HG02885 (cell line): ENCODE data around the gene MAPK10.
"Not testable (repeated sequence)": the region's sequence is repeated elsewhere in the genome, so short reads cannot be mapped to it uniquely, and the experiment has no call there.

Experiments
- ATAC-seq: cut with Tn5 transposase; IDR thresholded peaks from one replicate; pipeline ENCODE4 v1.9.1; 2021; ENCODE audit warnings: mild to moderate bottlenecking; ENCODE audit not compliant: unreplicated experiment, poor library complexity

Gene MAPK10

DNA sequence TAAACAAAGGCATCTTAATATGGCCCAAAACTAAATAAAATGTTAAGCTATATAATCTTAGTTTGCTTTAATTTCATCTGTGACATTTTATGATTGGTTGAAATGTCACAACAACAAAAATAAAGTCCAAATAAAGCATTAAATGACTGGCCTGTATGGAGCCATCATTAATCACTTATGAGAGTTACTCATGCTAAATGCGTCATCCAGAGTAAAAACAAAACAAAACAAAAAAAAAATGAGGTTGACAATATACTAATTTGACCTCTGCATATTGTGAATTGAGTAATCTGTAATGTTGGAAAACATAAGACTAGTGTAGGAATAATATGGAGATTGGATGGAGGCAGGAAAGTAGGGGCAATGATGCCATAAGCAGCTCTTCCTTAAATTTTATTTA, 139.7 kb downstream of the MAPK10 start:
- no peak for ATAC-seq

DNA sequence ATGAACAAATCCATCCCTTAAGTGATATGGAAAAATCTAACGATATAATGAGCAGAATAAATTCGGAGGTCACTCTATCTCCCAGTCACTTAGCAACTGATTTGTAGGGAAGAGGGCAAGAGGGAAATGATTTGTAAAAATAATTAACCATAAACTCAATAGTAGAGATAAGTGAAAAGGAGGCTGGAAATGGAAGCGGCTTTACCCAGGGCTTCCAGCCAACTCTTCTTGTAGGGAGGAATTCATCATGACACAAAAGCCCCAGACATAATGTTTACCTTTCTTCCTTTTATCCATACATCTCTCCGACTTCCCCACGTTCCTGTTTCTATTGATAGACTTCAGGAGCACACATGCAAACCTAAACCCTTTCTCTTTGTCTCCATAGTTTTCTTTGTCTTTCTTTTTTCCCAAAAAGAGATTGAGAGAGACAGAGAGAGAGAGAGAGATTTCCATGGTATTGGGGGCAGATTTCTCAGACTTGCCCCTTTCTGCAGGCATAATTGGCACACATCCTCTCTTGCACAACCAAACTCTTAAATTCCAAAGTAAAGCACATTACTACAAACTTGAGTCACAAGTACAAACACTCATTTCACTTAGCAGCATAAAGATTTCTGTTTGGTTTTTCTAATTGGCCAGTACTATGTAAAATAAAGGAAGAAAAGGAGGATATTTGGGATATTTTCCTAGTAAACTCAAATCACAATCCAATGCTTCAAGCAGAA, 140.9 kb downstream of the MAPK10 start:
- ATAC-seq: no peak

DNA sequence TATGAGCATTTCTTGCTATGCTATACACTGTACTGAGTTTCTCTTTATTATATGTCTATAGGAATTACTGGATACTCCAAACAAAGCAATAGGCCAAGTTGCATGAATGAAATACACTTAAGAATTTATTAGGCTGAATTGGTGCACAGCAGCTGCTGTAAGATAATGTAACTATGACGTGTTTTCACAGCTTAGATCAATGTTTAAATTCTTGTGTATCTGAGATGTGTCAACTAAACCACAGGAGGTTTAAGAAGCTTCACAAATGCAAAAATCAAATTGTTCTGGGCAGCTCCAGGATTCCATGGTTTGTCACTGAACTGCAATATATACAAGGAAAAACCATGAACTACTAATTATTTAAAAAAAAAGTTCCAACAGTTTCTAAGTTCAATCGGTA, 156.7 kb downstream of the MAPK10 start:
- no peak for ATAC-seq

DNA sequence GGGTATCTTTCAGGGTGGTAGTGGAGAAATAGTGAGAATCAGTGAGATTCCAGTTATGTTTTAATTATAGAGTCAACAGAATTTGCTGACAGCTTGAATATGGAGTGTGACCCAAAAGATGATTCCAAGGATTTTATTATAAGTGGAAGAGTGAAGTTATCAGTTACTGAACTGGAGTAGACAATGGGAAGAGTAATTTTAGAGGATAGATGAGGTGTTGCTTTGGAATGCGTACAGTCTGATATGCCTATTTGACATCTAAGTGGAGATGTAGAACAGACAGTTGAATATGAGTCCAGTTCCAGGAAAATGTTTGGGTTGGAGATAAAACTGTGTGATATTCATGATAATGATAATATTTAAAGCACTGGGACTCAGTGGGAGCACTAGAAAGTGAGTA, 174.2 kb downstream of the MAPK10 start:
- ATAC-seq: no peak

DNA sequence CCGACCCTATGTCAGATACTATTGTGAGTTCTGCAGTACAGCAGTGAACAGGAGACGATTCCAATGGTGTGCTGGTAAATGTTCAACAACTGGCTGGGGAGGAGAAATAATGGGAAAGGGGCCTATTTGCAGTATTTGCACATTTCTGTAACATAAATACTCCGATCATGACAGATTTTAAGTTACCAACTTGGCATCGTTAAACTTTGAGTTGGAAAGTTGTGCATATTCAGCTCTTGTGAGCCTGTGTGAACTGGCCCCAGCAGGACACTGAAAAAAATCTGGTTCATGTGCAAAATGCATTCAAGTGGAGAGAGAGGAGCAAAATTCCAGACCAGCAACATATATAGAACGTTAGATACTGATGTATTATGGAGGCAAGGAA, 175.0 kb downstream of the MAPK10 start:
- no peak for ATAC-seq

DNA sequence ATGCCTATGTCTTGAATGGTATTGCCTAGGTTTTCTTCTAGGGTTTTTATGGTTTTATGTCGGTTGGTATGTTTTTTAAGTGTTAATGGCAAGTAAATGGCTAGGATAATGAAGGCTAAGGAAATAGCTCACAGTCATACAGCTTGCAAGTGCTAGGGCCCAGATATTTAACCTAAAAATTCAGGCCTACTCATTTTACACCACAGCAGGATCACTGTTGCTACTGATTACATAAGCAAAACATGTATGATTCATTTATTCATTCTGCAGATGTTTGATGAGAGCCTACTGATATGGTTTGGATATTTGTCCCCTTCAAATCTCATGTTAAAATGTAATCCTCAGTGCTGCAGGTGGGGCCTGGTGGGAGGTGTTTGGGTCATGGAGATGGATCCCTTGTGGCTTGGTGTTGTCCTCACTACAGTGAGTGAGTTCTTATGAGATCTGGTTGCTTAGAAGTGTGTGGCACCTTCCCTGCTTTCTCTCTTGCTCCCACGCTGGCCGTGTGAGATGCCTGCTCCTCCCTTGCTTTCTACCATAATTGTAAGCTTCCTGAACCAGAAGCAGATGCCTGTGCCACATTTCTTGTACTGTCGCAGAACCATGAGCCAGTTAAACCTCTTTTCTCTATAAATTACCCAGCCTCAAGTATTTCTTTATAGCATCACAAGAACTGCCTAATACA, 175.5 kb downstream of the MAPK10 start:
- ATAC-seq: no peak

DNA sequence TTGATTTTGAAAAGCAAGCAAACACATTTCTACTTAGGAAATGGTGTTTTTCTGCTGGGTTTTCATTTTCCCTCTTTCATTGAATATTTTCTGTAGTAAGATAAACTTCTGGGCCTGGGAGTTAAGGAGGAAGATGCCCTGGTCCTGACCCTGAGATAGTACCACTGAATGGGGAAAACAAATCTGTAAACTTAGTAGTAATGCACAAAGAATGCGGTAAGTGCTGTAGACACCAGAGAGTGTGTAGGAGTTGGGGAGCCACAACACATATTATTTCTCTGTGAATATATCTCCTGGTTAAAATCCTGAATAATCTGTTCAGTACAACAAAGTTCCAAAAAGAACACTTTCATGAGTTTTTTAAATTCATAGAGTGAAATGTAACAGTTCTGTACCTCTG, 178.3 kb downstream of the MAPK10 start:
- no peak for ATAC-seq

DNA sequence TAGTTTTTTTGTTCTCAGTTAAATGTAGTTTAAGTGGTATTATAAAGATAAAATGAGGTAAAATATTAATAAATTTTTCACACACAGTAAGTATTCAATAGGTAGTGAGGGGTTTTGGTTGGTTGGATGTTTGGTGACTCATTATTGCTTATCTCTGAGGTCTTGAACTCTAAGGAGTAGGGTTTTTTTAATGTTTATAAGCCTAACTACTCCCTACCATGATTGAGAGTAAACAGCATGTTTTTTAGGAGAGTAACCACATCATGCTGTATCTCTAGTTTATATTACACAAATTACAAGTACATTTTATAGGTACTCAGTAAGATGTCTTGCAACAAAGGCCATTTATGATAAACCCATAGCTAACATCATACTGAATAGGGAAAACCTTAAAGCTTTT, 181.6 kb downstream of the MAPK10 start:
- ATAC-seq: no peak

DNA sequence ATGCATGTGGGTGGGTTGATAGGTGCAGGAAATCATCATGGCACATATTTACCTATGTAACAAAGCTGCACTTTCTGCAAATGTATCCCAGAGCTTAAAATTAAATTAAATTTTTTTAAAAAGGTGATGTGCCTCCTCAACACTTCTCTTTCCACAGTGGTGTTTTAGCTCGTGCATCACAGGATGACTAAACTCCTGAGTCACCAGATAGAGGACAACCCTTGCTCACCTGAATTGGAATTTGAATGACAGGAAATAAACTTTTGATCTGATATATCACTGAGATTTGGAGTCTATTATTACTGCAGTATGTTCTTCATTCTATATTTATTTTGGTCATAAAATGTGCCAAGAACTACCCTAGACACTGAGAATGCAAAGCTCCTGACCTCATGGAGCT, 185.3 kb downstream of the MAPK10 start:
- no peak for ATAC-seq

DNA sequence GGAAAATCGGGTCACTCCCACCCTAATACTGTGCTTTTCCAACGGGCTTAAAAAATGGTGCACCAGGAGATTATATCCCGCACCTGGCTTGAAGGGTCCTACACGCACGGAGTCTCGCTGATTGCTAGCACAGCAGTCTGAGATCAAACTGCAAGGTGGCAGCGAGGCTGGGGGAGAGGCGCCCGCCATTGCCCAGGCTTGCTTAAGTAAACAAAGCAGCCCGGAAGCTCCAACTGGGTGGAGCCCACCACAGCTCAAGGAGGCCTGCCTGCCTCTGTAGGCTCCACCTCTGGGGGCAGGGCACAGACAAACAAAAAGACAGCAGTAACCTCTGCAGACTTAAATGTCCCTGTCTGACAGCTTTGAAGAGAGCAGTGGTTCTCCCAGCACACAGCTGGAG, 191.5 kb downstream of the MAPK10 start:
- ATAC-seq: not testable (repeated sequence)

DNA sequence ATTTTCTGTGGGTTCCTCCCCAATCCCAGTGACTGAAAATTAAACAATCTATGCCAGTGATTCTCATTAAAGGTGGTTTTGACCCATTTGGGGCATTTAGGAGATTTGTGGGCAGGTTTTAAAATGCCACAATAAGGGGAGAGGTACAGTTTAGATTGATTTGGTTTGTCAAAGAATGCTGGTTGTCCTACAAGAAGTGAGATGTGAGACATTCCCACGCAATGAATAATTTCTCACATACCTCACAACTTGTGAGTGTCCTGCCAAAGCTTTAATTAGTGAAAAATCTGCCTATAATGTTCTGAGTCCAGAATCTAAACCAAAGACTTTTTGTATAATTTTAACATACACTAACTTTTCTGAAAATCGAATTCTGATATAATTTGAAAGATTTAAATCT, 199.4 kb downstream of the MAPK10 start:
- ATAC-seq: no peak

DNA sequence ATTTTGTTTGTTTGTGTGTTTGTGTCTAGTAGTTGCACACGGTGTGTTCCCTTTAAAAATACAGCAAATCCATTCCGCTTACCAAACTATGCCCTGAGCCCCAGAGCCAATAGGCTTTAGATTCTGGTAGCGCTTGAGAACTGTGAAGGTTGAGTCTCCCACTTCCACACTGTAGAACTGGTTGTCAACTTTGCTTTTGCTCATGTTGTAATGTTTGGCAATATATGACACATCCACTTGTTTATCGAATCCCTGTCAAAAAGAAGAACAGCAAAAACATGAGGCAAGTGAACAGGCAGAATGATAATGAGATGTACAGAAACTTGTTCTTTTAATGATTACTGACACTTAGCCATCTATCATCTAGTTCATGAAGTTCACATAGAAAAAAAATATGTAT, 200.6 kb downstream of the MAPK10 start:
- no peak for ATAC-seq

DNA sequence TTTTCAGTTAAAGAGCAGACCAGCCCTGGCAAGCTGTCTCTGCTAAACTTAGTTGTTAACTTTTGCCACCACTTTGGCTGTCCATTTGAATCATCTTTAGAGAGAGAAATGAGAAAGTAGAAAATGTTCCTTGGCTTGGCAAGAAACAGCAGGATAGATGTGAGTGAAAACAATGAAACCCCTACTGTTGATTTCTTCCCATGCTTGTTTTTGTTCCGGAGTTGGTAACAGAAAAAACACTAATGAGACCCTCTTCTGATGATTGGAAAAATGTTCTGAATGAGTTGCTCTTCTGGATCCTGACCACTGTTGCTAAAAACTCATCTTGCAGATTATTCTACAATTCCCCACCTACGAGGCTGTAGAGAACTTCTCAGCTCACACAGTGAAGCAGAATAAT, 203.3 kb downstream of the MAPK10 start:
- no peak for ATAC-seq

DNA sequence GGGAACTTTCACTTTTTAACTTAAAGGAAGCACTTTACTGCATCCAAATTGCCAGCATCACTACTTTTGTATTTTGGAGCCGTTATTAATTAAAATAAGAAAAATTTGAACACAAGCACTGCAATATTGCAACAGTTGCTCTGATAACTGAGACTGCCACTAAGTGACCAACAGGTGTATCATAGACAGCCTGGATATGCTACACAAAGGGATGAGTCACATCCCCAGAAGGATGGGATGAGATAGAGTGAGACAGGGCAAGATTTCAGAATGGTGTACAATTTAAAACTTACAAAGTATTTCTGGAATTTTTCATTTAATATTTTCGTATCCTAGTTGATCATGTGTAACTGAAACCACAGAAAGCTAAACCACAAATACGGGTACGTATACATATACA, 204.1 kb downstream of the MAPK10 start:
- ATAC-seq: no peak

DNA sequence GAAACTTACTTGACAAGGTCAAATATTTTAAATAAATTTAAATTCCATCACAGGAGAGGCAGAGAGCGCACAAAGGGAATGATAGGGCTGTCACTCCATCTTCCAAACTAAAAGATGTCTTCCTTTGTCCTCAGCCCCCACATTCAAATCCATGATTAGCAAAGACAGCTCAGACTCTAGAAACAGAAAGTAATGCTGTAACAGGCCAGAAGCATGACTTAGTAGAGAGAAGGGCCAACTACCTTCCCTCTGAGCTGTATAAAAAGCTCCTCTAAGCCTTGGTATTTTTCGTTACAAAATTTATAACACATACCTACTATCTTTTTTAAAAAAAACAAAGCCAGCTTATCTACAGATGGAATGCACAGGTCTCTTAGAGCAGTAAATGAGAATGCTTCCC, 207.4 kb downstream of the MAPK10 start:
- ATAC-seq: no peak

DNA sequence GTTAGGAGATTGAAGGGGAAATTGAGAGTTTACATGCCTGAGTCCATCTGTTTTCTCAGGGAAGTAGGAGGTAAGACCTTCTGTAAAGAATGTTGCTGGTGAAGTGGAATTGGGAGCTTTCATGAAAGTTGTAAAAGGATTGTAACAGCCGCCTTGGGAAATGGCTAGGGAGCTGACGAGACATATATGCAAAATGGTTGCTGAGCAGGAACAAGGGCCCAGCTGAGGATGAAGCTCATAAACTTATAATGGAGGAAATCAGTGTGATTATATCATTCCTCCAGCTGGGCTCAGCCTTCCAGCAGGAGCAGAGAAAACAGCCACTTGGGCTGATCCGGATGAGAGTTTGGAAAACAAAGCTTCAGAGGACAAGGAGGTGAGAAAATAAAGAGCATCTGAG, 208.7 kb downstream of the MAPK10 start:
- no peak for ATAC-seq

DNA sequence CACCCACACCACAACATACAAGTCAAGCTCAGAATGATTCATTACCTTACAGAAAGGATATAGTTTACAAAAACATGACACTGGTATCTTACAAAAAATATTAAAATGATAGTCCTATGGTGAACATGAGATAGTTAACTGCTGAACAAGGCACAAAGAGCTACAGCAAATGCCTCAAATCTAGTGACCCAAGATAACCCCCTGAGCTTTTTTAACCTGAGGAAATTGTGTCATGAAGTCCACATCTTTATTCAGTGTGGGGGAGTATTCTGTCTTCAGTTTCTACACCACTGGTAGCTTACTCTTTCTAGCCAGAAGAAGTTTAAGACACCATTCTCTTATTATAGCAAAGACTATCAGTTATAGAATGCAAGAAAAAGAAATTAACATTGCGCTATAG, 218.7 kb downstream of the MAPK10 start:
- no peak for ATAC-seq

DNA sequence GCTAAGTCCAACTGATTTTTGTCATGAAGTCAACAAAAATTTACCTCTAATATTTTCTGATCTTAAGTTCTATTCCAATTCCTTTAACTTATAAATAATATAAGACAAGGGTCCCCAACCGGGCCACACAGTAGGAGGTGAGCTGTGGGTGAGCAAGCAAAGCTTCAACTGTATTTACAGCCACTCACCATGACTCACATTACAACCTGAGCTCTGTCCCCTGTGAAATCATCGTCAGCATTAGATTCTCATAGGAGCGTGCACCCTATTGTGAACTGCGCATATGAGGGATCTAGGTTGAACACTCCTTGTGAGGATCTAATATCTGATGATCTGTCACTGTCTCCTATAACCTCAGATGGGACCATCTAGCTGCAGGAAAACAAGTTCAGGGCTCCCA, 227.4 kb downstream of the MAPK10 start:
- no peak for ATAC-seq

DNA sequence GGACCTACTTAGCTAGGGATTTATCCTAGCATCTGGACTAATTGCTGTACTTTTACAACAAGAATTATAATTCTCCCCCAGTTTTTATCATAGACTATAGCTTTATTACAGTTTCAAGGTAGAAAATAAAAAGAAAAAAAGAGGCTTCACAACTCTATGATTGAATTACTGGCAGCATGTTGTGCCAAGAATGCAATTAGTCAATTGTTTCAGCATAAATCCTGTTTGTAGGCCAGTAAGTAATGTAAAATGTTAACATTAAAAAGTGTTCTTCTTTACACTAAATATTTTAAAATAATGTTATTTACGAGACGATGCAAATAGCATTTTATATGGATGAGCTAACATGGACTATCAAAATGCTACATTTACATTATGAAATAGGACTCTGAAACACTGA, 228.4 kb downstream of the MAPK10 start:
- ATAC-seq: no peak

DNA sequence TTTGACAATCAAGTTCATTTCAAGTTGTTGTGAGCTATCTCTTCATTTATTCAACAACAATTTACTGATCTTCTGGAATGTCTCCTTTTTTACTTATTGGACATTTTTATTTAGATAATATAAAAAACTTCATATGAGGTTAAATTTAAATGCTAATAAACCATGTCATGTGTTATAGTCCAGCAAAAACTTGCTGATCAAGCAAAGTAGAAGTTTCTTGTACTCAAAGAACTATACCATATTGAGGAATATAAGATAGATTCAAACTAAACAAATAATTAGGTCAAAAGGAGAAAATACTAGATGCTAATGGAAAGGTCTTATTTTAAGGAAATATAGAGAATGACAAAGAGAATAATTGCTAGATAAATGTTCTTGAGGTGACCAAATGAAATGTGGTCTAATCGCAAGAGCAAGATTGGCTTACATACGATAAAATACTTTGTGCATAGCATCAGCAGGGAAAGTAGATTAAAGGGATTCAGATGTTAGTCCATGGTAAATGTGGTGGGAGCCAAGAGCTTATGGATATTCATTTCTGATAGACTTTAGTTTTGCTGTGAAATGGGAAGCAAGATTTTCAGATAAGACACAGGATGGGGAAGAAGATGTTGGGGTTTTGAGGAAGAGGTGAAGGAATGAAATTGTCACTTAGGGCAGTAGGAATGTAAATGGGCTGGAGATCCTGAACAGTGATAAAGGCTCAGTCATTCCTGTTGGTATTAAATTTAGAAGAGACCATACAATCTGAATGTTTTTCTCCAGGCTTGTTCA, 229.5 kb downstream of the MAPK10 start:
- no peak for ATAC-seq

DNA sequence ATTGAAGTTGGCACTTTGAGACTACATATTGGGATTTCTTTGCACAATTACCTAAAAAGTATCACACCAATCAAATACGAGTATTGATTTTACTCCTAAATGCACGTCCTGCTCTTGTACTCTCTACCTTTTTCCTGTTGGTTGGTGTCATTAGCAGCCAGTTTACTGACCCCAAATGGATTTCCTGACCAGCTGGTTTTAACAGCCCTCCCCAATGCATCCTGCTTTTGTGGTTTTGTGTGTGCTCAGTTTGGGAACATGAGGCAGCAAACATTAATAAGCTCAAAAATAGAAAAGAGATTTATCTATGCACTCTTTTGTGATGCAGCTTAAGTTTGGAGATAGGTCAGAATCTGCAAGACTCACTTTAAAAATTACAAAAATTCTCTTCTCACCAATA, 230.3 kb downstream of the MAPK10 start:
- ATAC-seq: no peak

DNA sequence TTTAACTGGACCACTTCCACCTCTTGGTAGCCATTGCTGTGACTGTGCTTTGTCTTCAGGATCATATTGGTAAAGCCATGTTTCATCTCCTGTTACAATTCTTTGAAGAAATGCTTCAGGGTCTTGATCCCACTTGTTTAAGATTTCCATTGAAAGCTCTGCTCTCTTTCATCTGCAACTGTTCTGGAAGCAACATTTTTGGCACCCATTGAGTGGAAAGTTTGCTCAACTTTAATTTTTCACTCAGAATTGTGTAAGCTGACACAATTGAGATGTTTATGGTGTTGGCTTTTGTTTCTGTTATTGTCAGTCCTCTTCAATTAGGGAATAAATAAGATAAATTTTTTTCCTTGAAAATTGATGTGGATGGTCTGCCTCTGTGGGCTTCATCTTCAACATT, 237.4 kb downstream of the MAPK10 start:
- no peak for ATAC-seq
